SU-DHL-6 (cell line): ENCODE results near the gene AUH.

Experiments
- H2AFZ ChIP-seq: fragments of 200-600 bp; sonication (generic); 2 replicates; pipeline ENCODE4 v1.6.1; 2014; ENCODE audit warnings: low read depth, mild to moderate bottlenecking, moderate library complexity, mixed read lengths, antibody characterized with exemption, low read length; ENCODE audit not compliant: severe bottlenecking
- H3F3A ChIP-seq: fragments of 200-600 bp; shearing (Covaris generic); 2 replicates; pipeline ENCODE4 v1.6.0; 2016; ENCODE audit warnings: antibody characterized with exemption, mild to moderate bottlenecking; ENCODE audit not compliant: insufficient read depth
- H3K27ac ChIP-seq: fragments of 200-600 bp; sonication (generic); 2 replicates; pipeline ENCODE4 v1.5.1; 2016; ENCODE audit warnings: low read depth, mild to moderate bottlenecking, low read length, moderate library complexity, mixed read lengths
- H3K27me3 ChIP-seq: fragments of 200-600 bp; sonication (generic), shearing (Covaris generic); 2 replicates; pipeline ENCODE4 v1.6.0; 2014; ENCODE audit warnings: mild to moderate bottlenecking, low read length
- H3K36me3 ChIP-seq: fragments of 200-600 bp; sonication (generic); 2 replicates; pipeline ENCODE4 v1.6.1; 2014; ENCODE audit warnings: mild to moderate bottlenecking, low read length, mixed read lengths
- H3K4me2 ChIP-seq: fragments of 300-600, 200-600 bp; shearing (Covaris generic), sonication (generic); 2 replicates; pipeline ENCODE4 v1.6.0; 2014; ENCODE audit warnings: low read length, low read depth, mild to moderate bottlenecking; ENCODE audit not compliant: poor library complexity, severe bottlenecking
- H3K4me3 ChIP-seq: fragments of 200-600 bp; sonication (generic); 2 replicates; pipeline ENCODE4 v1.5.1; 2014; ENCODE audit warnings: antibody characterized with exemption, low read length, mild to moderate bottlenecking, mixed read lengths; ENCODE audit not compliant: insufficient read depth, poor library complexity, severe bottlenecking
- H3K79me2 ChIP-seq: fragments of 200-600 bp; sonication (generic); 2 replicates; pipeline ENCODE4 v1.6.1; 2014; ENCODE audit warnings: mild to moderate bottlenecking, low read length, moderate library complexity; ENCODE audit not compliant: insufficient read depth
- H3K9ac ChIP-seq: fragments of 200-600 bp; sonication (generic); 2 replicates; pipeline ENCODE4 v1.7.0; 2014; ENCODE audit warnings: mild to moderate bottlenecking, low read length
- H3K9me2 ChIP-seq: fragments of 200-600 bp; sonication (generic); replicated peaks from 2 replicates; pipeline ENCODE4 v1.6.1; 2014; ENCODE audit warnings: low read length; ENCODE audit not compliant: insufficient read depth
- H3K9me3 ChIP-seq: fragments of 200-600 bp; sonication (generic); 2 replicates; pipeline ENCODE4 v1.6.1; 2014; ENCODE audit warnings: low read length, mixed read lengths; ENCODE audit not compliant: insufficient read depth
- H4K20me1 ChIP-seq: fragments of 200-600 bp; sonication (generic); 2 replicates; pipeline ENCODE4 v1.6.1; 2014; ENCODE audit warnings: low read depth, mild to moderate bottlenecking, antibody characterized with exemption, low read length, moderate library complexity, mixed read lengths
- CTCF ChIP-seq: fragments of 200-600 bp; sonication (generic); IDR thresholded peaks from one replicate; pipeline ENCODE4 v1.5.1; 2017; ENCODE audit warnings: antibody characterized with exemption, mild to moderate bottlenecking, low read length, moderate library complexity; ENCODE audit not compliant: insufficient read depth, poor library complexity, severe bottlenecking
- EZH2phosphoT487 ChIP-seq: fragments of 200-600 bp; sonication (generic), shearing (Covaris generic); conservative IDR thresholded peaks from 2 replicates; pipeline ENCODE4 v1.6.1; 2018; ENCODE audit warnings: mild to moderate bottlenecking, antibody characterized with exemption, low read length, moderate library complexity, mixed read lengths

AUH gene

GRCh38 chr9:91289244-91289643 is 72.5 kb downstream of the AUH start:
- H3K9ac ChIP-seq = no peak overlapping the region
- TF ChIP-seq EZH2phosphoT487 (no peak), CTCF (no peak)
- H3K9me2 ChIP-seq = no peaks in the 10 kb centered on the region
- no peak overlapping the region for H3K4me2 ChIP-seq
- H3K4me3 ChIP-seq = no peak overlapping the region
- no peaks in the 10 kb centered on the region for H3K36me3 ChIP-seq
- no peak overlapping the region for H3K27ac ChIP-seq
- H3F3A ChIP-seq = no peaks in the 10 kb centered on the region
- H3K27me3 ChIP-seq = no peaks in the 10 kb centered on the region
- no peaks in the 10 kb centered on the region for H3K9me3 ChIP-seq
- no peaks in the 10 kb centered on the region for H3K79me2 ChIP-seq
- H4K20me1 ChIP-seq = no peaks in the 10 kb centered on the region
- H2AFZ ChIP-seq = no peak overlapping the region

DNA sequence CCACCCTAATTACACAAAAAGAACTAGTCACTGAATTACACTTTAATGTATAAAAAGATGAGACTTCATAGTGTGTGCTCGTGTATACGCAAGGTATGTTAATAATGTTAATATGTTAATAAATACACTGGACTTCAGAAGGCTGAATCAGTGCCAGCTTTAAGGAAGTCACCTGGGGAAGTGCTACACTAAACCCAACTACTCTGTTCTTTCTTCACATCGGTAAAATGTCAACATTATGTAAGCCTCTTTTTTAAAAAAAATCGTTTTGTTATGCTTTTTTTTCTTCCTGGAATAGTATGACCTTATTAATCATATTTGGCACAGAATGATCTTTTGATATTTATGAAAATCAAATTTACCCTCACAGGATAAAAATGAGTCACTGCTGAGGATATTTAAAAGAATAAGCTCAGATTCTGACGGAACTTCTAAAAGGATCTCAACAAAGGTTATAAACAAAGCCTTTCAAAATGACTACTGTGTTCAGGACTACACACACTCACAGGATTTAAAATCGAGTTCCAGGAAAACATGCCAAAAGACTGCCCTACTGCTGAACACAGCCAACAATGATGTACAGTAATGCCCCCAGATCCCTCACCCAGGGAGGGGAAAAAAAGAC is 75.9 kb downstream of the AUH start:
- no peaks in the 10 kb centered on the region for H3K9me3 ChIP-seq
- H3K4me2 ChIP-seq = no peak overlapping the region
- no peak overlapping the region for H2AFZ ChIP-seq
- H3K36me3 ChIP-seq = no peaks in the 10 kb centered on the region
- H3K27me3 ChIP-seq = no peaks in the 10 kb centered on the region
- H3K9ac ChIP-seq = no peak overlapping the region
- TF ChIP-seq EZH2phosphoT487 (no peak), CTCF (no peak)
- no peaks in the 10 kb centered on the region for H3K9me2 ChIP-seq
- H3K79me2 ChIP-seq = no peaks in the 10 kb centered on the region
- H3F3A ChIP-seq = no peaks in the 10 kb centered on the region
- H3K27ac ChIP-seq = no peak overlapping the region
- no peak overlapping the region for H3K4me3 ChIP-seq
- H4K20me1 ChIP-seq = no peaks in the 10 kb centered on the region

- no peak overlapping the region for H3K4me3 ChIP-seq
- H3K36me3 ChIP-seq = no peaks in the 10 kb centered on the region
- no peaks in the 10 kb centered on the region for H3K9me3 ChIP-seq
Measured at GRCh38 chr9:91282292-91282691, 79.4 kb downstream of the AUH start.

More at GRCh38 chr9:91282292-91282691, 79.4 kb downstream of the AUH start:
- H3K79me2 ChIP-seq = no peaks in the 10 kb centered on the region
- H4K20me1 ChIP-seq = no peaks in the 10 kb centered on the region
- H3K27me3 ChIP-seq = no peaks in the 10 kb centered on the region
- no peaks in the 10 kb centered on the region for H3F3A ChIP-seq
- H2AFZ ChIP-seq = no peak overlapping the region
- no peak overlapping the region for H3K4me2 ChIP-seq
- H3K27ac ChIP-seq = no peak overlapping the region
- no peaks in the 10 kb centered on the region for H3K9me2 ChIP-seq
- TF ChIP-seq EZH2phosphoT487 = no peak
- TF ChIP-seq CTCF = no peak
- H3K9ac ChIP-seq = no peak overlapping the region
